Trophoblast cell (in vitro differentiated cells and primary cell): Measurements from ENCODE around the gene THOC6.
A peak's percentile ranks its signal among the peaks of the same experiment; 100 is the strongest.
"Not testable (repeated sequence)": the region's sequence is repeated elsewhere in the genome, so short reads cannot be mapped to it uniquely, and the experiment has no call there.

Experiments
- DNase-seq, 2 donors: peaks; one replicate each; pipeline ENCODE4 v3.0.0-alpha.2; 2016
- H2AFZ ChIP-seq: 2 replicates; pipeline ENCODE4 v1.6.1; 2013; ENCODE audit warnings: low read length, moderate library complexity, mild to moderate bottlenecking; ENCODE audit not compliant: insufficient read depth, poor library complexity
- H2AK5ac ChIP-seq: 2 replicates; pipeline ENCODE4 v1.6.1; 2013; ENCODE audit warnings: mild to moderate bottlenecking, low read length
- H2BK120ac ChIP-seq: 2 replicates; pipeline ENCODE4 v1.6.1; 2013; ENCODE audit warnings: low read length, mild to moderate bottlenecking, moderate library complexity; ENCODE audit not compliant: insufficient read depth, poor library complexity
- H2BK12ac ChIP-seq: 2 replicates; pipeline ENCODE4 v1.6.1; 2013; ENCODE audit warnings: mild to moderate bottlenecking, low read length, moderate library complexity
- H2BK5ac ChIP-seq: 2 replicates; pipeline ENCODE4 v1.6.1; 2013; ENCODE audit warnings: low read length, low read depth, moderate library complexity, mild to moderate bottlenecking; ENCODE audit not compliant: poor library complexity
- H3K14ac ChIP-seq: 2 replicates; pipeline ENCODE4 v1.6.1; 2013; ENCODE audit warnings: mild to moderate bottlenecking, low read length
- H3K18ac ChIP-seq: 2 replicates; pipeline ENCODE4 v1.6.1; 2013; ENCODE audit warnings: mild to moderate bottlenecking, low read length
- H3K23ac ChIP-seq: 2 replicates; pipeline ENCODE4 v1.6.1; 2013; ENCODE audit warnings: low read length
- H3K27ac ChIP-seq: 2 replicates; pipeline ENCODE4 v1.5.1; 2013; ENCODE audit warnings: low read depth, mild to moderate bottlenecking, inconsistent platforms, low read length, moderate library complexity
- H3K27me3 ChIP-seq: 2 replicates; pipeline ENCODE4 v1.6.1; 2013; ENCODE audit warnings: inconsistent platforms, mild to moderate bottlenecking, low read length, moderate library complexity; ENCODE audit not compliant: insufficient read depth
- H3K36me3 ChIP-seq, 2 experiments: 1 replicate in 1 of 2; 2 replicates in 1 of 2; pipeline ENCODE4 v1.6.1; 2013; ENCODE audit warnings: low read length in 2 of 2, mild to moderate bottlenecking in 2 of 2, moderate library complexity in 1 of 2; ENCODE audit not compliant: insufficient read depth in 2 of 2, control insufficient read depth in 1 of 2
- H3K4ac ChIP-seq: 2 replicates; pipeline ENCODE4 v1.6.1; 2013; ENCODE audit warnings: low read depth, mild to moderate bottlenecking, low read length, moderate library complexity
- H3K4me1 ChIP-seq, 2 experiments: 1 replicate in 1 of 2; 2 replicates in 1 of 2; pipeline ENCODE4 v1.6.1; 2013; ENCODE audit warnings: low read length in 2 of 2, mild to moderate bottlenecking in 2 of 2, moderate library complexity in 1 of 2; ENCODE audit not compliant: insufficient read depth in 2 of 2, control insufficient read depth in 1 of 2
- H3K4me2 ChIP-seq: 2 replicates; pipeline ENCODE4 v1.6.1; 2013; ENCODE audit warnings: inconsistent platforms, mild to moderate bottlenecking, low read length, moderate library complexity
- H3K4me3 ChIP-seq: 2 replicates; pipeline ENCODE4 v1.5.1; 2013; ENCODE audit warnings: mild to moderate bottlenecking, low read depth, low read length, inconsistent platforms
- H3K79me1 ChIP-seq: one replicate; pipeline ENCODE4 v1.6.1; 2013; ENCODE audit warnings: low read length
- H3K79me2 ChIP-seq: 2 replicates; pipeline ENCODE4 v1.6.1; 2013; ENCODE audit warnings: low read length, mild to moderate bottlenecking; ENCODE audit not compliant: control insufficient read depth, insufficient read depth, poor library complexity
- H3K9ac ChIP-seq: 2 replicates; pipeline ENCODE4 v1.6.1; 2013; ENCODE audit warnings: mild to moderate bottlenecking, low read length
- H3K9me3 ChIP-seq: 2 replicates; pipeline ENCODE4 v1.6.1; 2013; ENCODE audit warnings: low read depth, mild to moderate bottlenecking, control low read depth, inconsistent platforms, low read length; ENCODE audit not compliant: insufficient read depth
- H4K12ac ChIP-seq: 2 replicates; pipeline ENCODE4 v1.6.1; 2013; ENCODE audit warnings: low read depth, mild to moderate bottlenecking, low read length, moderate library complexity
- H4K8ac ChIP-seq: 2 replicates; pipeline ENCODE4 v1.6.1; 2013; ENCODE audit warnings: low read depth, mild to moderate bottlenecking, low read length, moderate library complexity
- H4K91ac ChIP-seq: one replicate; pipeline ENCODE4 v1.6.1; 2013; ENCODE audit warnings: low read depth, mild to moderate bottlenecking, low read length, moderate library complexity
- WGBS: extraction: QIAGEN DNeasy Blood & Tissue Kit; methylation state at CpG from one replicate; pipeline ENCODE4 v1.1.7; 2013; ENCODE audit warnings: missing lambda C conversion rate; ENCODE audit not compliant: insufficient read length, insufficient coverage; ENCODE audit errors: extremely low coverage; 5-methylcytosine and 5-hydroxymethylcytosine counted together

Gene THOC6

DNA sequence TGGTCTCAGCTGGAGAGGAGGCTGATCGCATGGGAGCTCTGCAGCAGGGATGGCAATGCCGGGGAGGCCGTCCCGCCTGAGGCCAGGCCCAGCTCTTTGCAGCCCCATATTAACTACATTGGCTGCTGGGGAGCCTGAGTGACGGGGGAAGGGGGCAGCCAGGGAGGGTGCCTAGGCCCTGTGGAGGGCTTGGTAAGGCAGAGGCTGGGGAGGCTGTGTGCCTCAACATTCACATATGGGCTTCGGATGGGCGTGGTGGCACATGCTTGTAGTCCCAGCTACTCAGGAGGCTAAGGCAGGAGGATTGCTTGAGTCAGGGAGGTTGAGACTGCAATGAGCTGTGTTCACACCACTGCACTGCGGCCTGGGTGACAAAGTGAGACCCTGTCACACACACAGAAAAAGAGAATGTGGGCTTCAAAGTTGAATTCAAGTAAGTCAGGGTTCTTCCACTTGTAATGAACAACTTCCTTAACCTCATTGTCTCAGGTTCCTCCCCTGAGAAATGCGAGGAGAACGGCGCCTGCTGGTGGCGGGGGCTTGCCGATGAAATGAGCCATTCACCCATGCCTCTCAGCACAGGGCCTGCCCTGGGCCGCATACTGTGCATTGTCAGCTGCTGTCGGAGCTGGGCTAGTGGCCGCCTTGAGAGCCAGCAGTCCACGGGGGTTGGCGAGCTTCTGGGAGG lies 48.9 kb downstream of the THOC6 start:
- not testable (repeated sequence) for H3K36me3 ChIP-seq, H2BK5ac ChIP-seq, H3K79me1 ChIP-seq, H2BK120ac ChIP-seq, H2BK12ac ChIP-seq, H4K91ac ChIP-seq, H3K9ac ChIP-seq, H3K4me3 ChIP-seq, H3K27me3 ChIP-seq, H3K4me2 ChIP-seq, H4K8ac ChIP-seq, H2AK5ac ChIP-seq, DNase-seq, H3K4ac ChIP-seq, H3K14ac ChIP-seq, H3K9me3 ChIP-seq, H4K12ac ChIP-seq, H3K79me2 ChIP-seq, H3K4me1 ChIP-seq, H2AFZ ChIP-seq, H3K27ac ChIP-seq, H3K23ac ChIP-seq, H3K18ac ChIP-seq
- no CpG with 5 or more reads among the region's 18 CpGs for WGBS

DNA sequence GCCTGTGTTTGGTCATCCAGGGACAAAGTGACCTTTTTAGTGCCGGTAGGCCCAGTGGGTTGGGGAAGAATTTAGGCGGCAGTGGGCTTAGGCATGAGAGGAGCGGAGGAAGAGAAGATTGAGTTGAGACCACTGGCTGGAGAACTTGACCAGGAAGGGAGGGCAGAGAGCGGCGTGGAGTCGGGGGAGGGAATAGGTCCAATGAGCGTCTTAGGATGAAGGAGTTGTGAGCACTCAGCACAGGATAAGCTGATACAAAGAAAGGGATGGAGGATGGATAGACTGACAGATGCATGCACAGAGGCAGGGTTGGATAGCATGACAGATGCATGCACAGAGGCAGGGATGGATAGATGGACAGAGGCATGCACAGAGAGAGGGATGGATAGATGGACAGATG lies 49.6 kb downstream of the THOC6 start:
- no peak overlapping the region for H3K4me2 ChIP-seq
- H3K9me3 ChIP-seq: no peaks in the 10 kb centered on the region
- no peak overlapping the region for H2AFZ ChIP-seq
- H3K18ac ChIP-seq: no peak overlapping the region
- H3K4ac ChIP-seq: no peak overlapping the region
- H2BK5ac ChIP-seq: no peak overlapping the region
- H2BK12ac ChIP-seq: no peak overlapping the region
- no peak overlapping the region for H3K23ac ChIP-seq
- no peak overlapping the region for H4K12ac ChIP-seq
- H3K9ac ChIP-seq: no peak overlapping the region
- H3K36me3 ChIP-seq: no peaks in the 10 kb centered on the region
- H2BK120ac ChIP-seq: no peak overlapping the region
- peaks cover 0 to 6% of the 10 kb centered on the region in 2 experiments for H3K4me1 ChIP-seq
- no peaks in the 10 kb centered on the region for H3K79me1 ChIP-seq
- no peak overlapping the region for H2AK5ac ChIP-seq
- no peak overlapping the region for H3K27ac ChIP-seq
- H4K8ac ChIP-seq: no peak overlapping the region
- no CpG with 5 or more reads among the region's 7 CpGs for WGBS
- peak overlapping the region; percentile 21 for H3K4me3 ChIP-seq
- DNase-seq: no peak
- no peak overlapping the region for H3K14ac ChIP-seq
- no peak overlapping the region for H4K91ac ChIP-seq
- H3K27me3 ChIP-seq: no peaks in the 10 kb centered on the region
- H3K79me2 ChIP-seq: no peaks in the 10 kb centered on the region

DNA sequence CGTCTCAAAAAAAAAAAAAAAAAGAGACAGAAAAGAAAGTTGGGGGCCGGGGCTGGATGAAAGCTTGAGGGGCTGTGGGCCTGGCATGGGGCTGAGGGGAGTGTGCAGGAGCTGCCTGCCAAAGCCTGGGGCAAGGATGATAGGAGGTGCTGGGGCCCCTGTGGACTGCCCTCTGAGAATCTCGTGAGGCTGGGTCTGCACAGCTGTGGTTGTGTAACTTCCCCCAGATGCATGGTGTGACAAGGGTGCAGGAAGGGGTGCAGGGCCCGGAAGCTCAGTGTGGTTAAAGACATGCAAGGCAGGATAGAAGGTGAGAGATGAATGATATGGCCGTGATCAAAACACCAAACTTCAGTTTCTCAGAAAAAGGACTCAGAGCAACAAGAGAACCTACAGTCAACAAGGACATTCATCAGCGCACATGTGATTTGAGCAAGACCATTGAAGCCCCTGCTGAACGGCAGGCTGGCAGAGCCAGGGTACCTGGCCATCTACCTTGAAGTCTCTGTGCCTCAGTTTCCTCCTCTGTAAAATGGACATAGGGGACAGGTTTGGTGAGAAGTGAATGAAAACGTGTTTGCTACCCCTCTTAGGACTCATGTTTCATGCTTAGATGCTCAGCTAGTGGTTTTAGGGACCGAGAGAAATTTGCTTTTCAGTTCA lies 51.2 kb downstream of the THOC6 start:
- Histone ChIP-seq H3K4ac (no peak overlapping the region), H3K14ac (no peak overlapping the region), H3K9me3 (no peaks in the 10 kb centered on the region), H3K18ac (no peak overlapping the region), H3K23ac (no peak overlapping the region), H2BK120ac (no peak overlapping the region), H3K27ac (no peak overlapping the region), H3K79me1 (no peaks in the 10 kb centered on the region), H2BK5ac (no peak overlapping the region), H2AFZ (no peak overlapping the region), H3K36me3 (no peaks in the 10 kb centered on the region), H2BK12ac (no peak overlapping the region), H2AK5ac (no peak overlapping the region), H4K12ac (no peak overlapping the region), H3K79me2 (no peaks in the 10 kb centered on the region), H3K9ac (no peak overlapping the region), H4K8ac (no peak overlapping the region), H3K4me2 (no peak overlapping the region), H3K4me1 (peaks cover 0 to 6% of the 10 kb centered on the region in 2 experiments), H3K27me3 (no peaks in the 10 kb centered on the region), H3K4me3 (no peak overlapping the region), H4K91ac (no peak overlapping the region)
- DNase-seq: no peak
- no CpG with 5 or more reads among the region's 9 CpGs for WGBS

DNA sequence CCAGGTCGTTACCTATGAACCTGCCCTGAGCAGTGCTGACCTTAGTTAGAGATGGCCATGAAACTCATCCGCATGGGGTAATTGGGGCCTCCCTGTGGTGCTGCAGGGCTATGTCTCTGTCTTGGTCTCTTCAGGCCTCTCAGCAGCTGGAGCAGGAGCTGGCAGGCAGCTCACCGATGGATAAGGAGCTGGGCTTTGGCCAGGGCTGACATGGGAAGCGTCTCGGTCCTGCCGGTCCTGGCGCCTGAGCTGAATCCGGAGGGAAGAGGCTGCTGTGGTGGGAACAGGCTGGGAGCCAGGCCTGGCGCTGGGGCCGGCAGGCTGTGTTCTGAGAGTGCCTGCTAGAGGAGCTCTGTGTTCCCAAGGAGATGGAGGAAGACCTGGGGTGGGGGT lies 51.7 kb downstream of the THOC6 start:
- no peak overlapping the region for H3K4me3 ChIP-seq
- no peak overlapping the region for H3K27ac ChIP-seq
- no peak overlapping the region for H3K9ac ChIP-seq
- H2AK5ac ChIP-seq: no peak overlapping the region
- no peak overlapping the region for H2BK5ac ChIP-seq
- H3K79me1 ChIP-seq: no peaks in the 10 kb centered on the region
- H2BK12ac ChIP-seq: no peak overlapping the region
- H3K4me2 ChIP-seq: no peak overlapping the region
- H3K79me2 ChIP-seq: no peaks in the 10 kb centered on the region
- H2BK120ac ChIP-seq: no peak overlapping the region
- no peaks in the 10 kb centered on the region for H3K27me3 ChIP-seq
- H3K4ac ChIP-seq: no peak overlapping the region
- no peak for DNase-seq
- no peak overlapping the region for H3K14ac ChIP-seq
- H4K12ac ChIP-seq: no peak overlapping the region
- no peak overlapping the region for H3K18ac ChIP-seq
- no peaks in the 10 kb centered on the region for H3K36me3 ChIP-seq
- H4K91ac ChIP-seq: no peak overlapping the region
- H2AFZ ChIP-seq: no peak overlapping the region
- H4K8ac ChIP-seq: no peak overlapping the region
- H3K4me1 ChIP-seq: peaks cover 0 to 6% of the 10 kb centered on the region in 2 experiments
- H3K23ac ChIP-seq: no peak overlapping the region
- no CpG with 5 or more reads among the region's 10 CpGs for WGBS
- H3K9me3 ChIP-seq: no peaks in the 10 kb centered on the region
